ENCODE data around the gene RNF141.

Gene RNF141

GRCh38 chr11:10483174-10483573 is 57.8 kb downstream of the RNF141 start:
- TF ChIP-seq ZFX (IDR thresholded peaks at IDR 0.05; ENCODE audit: borderline replicate concordance) (no peak), CTCF (IDR thresholded peaks at IDR 0.05) (no peak)
- no peak overlapping the region for H3K27ac ChIP-seq

- TF ChIP-seq ZFX (IDR thresholded peaks at IDR 0.05; ENCODE audit: borderline replicate concordance) (no peak), CTCF (IDR thresholded peaks at IDR 0.05) (no peak)
- H3K27ac ChIP-seq, result no peak overlapping the region
Measured at GRCh38 chr11:10481560-10482349, 59.2 kb downstream of the RNF141 start.

GRCh38 chr11:10480760-10481159 is 60.2 kb downstream of the RNF141 start:
- TF ChIP-seq CTCF (IDR thresholded peaks at IDR 0.05), result no peak
- TF ChIP-seq ZFX (IDR thresholded peaks at IDR 0.05; ENCODE audit: borderline replicate concordance), result no peak
- no peak overlapping the region for H3K27ac ChIP-seq

GRCh38 chr11:10480026-10480425 is 61.0 kb downstream of the RNF141 start:
- no peak overlapping the region for H3K27ac ChIP-seq
- no peak for TF ChIP-seq CTCF (IDR thresholded peaks at IDR 0.05)
- TF ChIP-seq ZFX (IDR thresholded peaks at IDR 0.05; ENCODE audit: borderline replicate concordance), result no peak

GRCh38 chr11:10478574-10479550 is 62.1 kb downstream of the RNF141 start:
- TF ChIP-seq ZFX (IDR thresholded peaks at IDR 0.05; ENCODE audit: borderline replicate concordance) (no peak), CTCF (IDR thresholded peaks at IDR 0.05) (no peak)

GRCh38 chr11:10478066-10478465 is 62.9 kb downstream of the RNF141 start:
- H3K27ac ChIP-seq, result no peak overlapping the region

More at GRCh38 chr11:10478574-10479550, 62.1 kb downstream of the RNF141 start:
- no peak overlapping the region for H3K27ac ChIP-seq

More at GRCh38 chr11:10478066-10478465, 62.9 kb downstream of the RNF141 start:
- TF ChIP-seq CTCF (IDR thresholded peaks at IDR 0.05), result no peak
- TF ChIP-seq ZFX (IDR thresholded peaks at IDR 0.05; ENCODE audit: borderline replicate concordance), result no peak
